SIG-M5 treated with dmso at 0.1 percent for 504 hours (cell line): ENCODE results near the gene PSMD13.

Experiments
- DNase-seq: peaks from one replicate; lab custom pipeline; 2025; ENCODE audit not compliant: unreplicated experiment; lab: John Stamatoyannopoulos, UW

PSMD13 gene

GRCh38 chr11:270451-271318, 33.9 kb downstream of the PSMD13 start:
- no peak for DNase-seq

- DNase-seq: no peak
Measured at GRCh38 chr11:271319-271715, 34.5 kb downstream of the PSMD13 start.

- DNase-seq: no peak
Measured at GRCh38 chr11:272195-272930, 35.6 kb downstream of the PSMD13 start.

GRCh38 chr11:272931-273198, 36.1 kb downstream of the PSMD13 start:
- no peak for DNase-seq

GRCh38 chr11:276219-276618, 39.4 kb downstream of the PSMD13 start:
- DNase-seq: no peak

- DNase-seq: no peak
Measured at GRCh38 chr11:278001-278951, 41.5 kb downstream of the PSMD13 start, which contains the start of gene NLRP6. Gene NLRP6 (plus strand): TSS chr11:278407. CDS start chr11:278570, 163 bp downstream.

GRCh38 chr11:279040-279965, 42.5 kb downstream of the PSMD13 start:
- no peak for DNase-seq

GRCh38 chr11:279966-280705, 43.4 kb downstream of the PSMD13 start:
- peak; percentile 49 for DNase-seq

GRCh38 chr11:280706-281485, 44.1 kb downstream of the PSMD13 start:
- DNase-seq: no peak

- DNase-seq: no peak
Measured at GRCh38 chr11:281486-282161, 44.8 kb downstream of the PSMD13 start.

- DNase-seq: no peak
Measured at GRCh38 chr11:282171-282570, 45.4 kb downstream of the PSMD13 start.

- no peak for DNase-seq
Measured at GRCh38 chr11:282630-283360, 46.0 kb downstream of the PSMD13 start.

GRCh38 chr11:283405-284104, 46.8 kb downstream of the PSMD13 start:
- no peak for DNase-seq

GRCh38 chr11:284105-285020, 47.6 kb downstream of the PSMD13 start:
- no peak for DNase-seq

- DNase-seq: no peak
Measured at GRCh38 chr11:285021-285893, 48.5 kb downstream of the PSMD13 start.
